ENCODE data around the gene IQGAP2. TPM values are rescaled to one million over a fixed set of nuclear protein-coding genes. Genes with fewer than 3 reads are reported as not detected.

The IQGAP2 gene
- total and polyA plus RNA-seq, 9 of the 15 experiments (the other 6 are each of a cell fraction or from before 2014, with no cell fraction given) = 8.7 to 23.2 (median 17.4) TPM

- DNase-seq (ENCODE audit: extremely low read depth in 1 of 4, low spot score in 3 of 4) = no peak
- 35% methylated on average over 5 of the region's 5 CpGs for WGBS (ENCODE audit: insufficient coverage, low coverage, missing lambda C conversion rate)
- H2AFZ ChIP-seq (ENCODE audit: low read depth, low read length) = no peak overlapping the region
- H3K4me2 ChIP-seq (ENCODE audit: insufficient read depth, low read length) = no peak overlapping the region
- no peak for FAIRE-seq
- CTCF ChIA-PET (ENCODE audit: low intra/inter-chr PET ratio) = no interaction called here
- peaks cover 15 to 25% of the 10 kb centered on the region in 2 experiments; a peak in 4 of 5 replicates for H3K4me1 ChIP-seq (replicated peaks in 1 of 2; ENCODE audit: control insufficient read depth in 2 of 2, insufficient read depth in 2 of 2, low read length in 2 of 2)
- no peak overlapping the region for H3K27ac ChIP-seq (ENCODE audit: extremely low read depth, low read depth, low read length)
- peaks cover 14% of the 10 kb centered on the region; the same call in 2 of the 3 replicates for H3K79me2 ChIP-seq (ENCODE audit: control insufficient read depth, insufficient read depth, low read length)
- ATAC-seq = no peak
- POLR2A ChIA-PET = interaction anchor here (0.6 to 1.7 kb wide), 2 partner anchors 9 to 11 kb away, joined by 3 read pairs; no protein-coding TSS in a partner anchor
- peaks cover 6% of the 10 kb centered on the region; the same call in 1 of the 2 replicates for H4K20me1 ChIP-seq (replicated peaks; ENCODE audit: control insufficient read depth, insufficient read depth, low read length)
- H3K9me1 ChIP-seq (ENCODE audit: control insufficient read depth, insufficient read depth, low read length) = no peaks in the 10 kb centered on the region
- H3K4me3 ChIP-seq = no peak overlapping the region
- TF ChIP-seq ZNF212 (CRISPR knock-in tag; IDR thresholded peaks at IDR 0.05) = no peak
- TF ChIP-seq ZC3H11A (IDR thresholded peaks at IDR 0.05; ENCODE audit: low read depth, low read length) = no peak
- TF ChIP-seq ZBTB7A (IDR thresholded peaks at IDR 0.05; ENCODE audit: borderline replicate concordance, control insufficient read depth, low read depth, low read length) = no peak
- no peak for TF ChIP-seq ZNF780A (CRISPR knock-in tag; IDR thresholded peaks at IDR 0.05)
- no peak for TF ChIP-seq NR4A1 (CRISPR knock-in tag; IDR thresholded peaks at IDR 0.05)
- TF ChIP-seq NR4A1 (tag; IDR thresholded peaks at IDR 0.05) = no peak
- TF ChIP-seq STAT5A (IDR thresholded peaks at IDR 0.05; ENCODE audit: borderline replicate concordance, low read length) = no peak
- TF ChIP-seq CHCHD3 (CRISPR knock-in tag; IDR thresholded peaks at IDR 0.05) = no peak
- TF ChIP-seq CAMTA2 (CRISPR knock-in tag; conservative IDR thresholded peaks at IDR 0.05) = no peak
- TF ChIP-seq ZNF197 (CRISPR knock-in tag; IDR thresholded peaks at IDR 0.05; ENCODE audit: low read depth) = no peak
- no peak for TF ChIP-seq TCF3 (CRISPR knock-in tag; IDR thresholded peaks at IDR 0.05)
- TF ChIP-seq SMARCA4 (IDR thresholded peaks at IDR 0.05) = no peak
- TF ChIP-seq SIRT6 (IDR thresholded peaks at IDR 0.05; ENCODE audit: low read depth, low read length) = no peak
- no peak for TF ChIP-seq EP300 (IDR thresholded peaks at IDR 0.05; ENCODE audit: low read length)
- no peak for TF ChIP-seq USF1 (CRISPR knock-in tag; IDR thresholded peaks at IDR 0.05)
- no peak for TF ChIP-seq FIP1L1 (IDR thresholded peaks at IDR 0.05; ENCODE audit: low read depth, low read length, poor library complexity, severe bottlenecking)
- no peak for TF ChIP-seq HES1 (IDR thresholded peaks at IDR 0.05; ENCODE audit: low read depth)
- TF ChIP-seq, protein P1, sequence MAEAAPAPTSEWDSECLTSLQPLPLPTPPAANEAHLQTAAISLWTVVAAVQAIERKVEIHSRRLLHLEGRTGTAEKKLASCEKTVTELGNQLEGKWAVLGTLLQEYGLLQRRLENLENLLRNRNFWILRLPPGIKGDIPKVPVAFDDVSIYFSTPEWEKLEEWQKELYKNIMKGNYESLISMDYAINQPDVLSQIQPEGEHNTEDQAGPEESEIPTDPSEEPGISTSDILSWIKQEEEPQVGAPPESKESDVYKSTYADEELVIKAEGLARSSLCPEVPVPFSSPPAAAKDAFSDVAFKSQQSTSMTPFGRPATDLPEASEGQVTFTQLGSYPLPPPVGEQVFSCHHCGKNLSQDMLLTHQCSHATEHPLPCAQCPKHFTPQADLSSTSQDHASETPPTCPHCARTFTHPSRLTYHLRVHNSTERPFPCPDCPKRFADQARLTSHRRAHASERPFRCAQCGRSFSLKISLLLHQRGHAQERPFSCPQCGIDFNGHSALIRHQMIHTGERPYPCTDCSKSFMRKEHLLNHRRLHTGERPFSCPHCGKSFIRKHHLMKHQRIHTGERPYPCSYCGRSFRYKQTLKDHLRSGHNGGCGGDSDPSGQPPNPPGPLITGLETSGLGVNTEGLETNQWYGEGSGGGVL (CRISPR knock-in tag; IDR thresholded peaks at IDR 0.05) = no peak
- no peak for TF ChIP-seq U2AF2 (optimal IDR thresholded peaks at IDR 0.05; ENCODE audit: low read depth, low read length)
- BruUV-seq (replicated peaks) = no TSS peak
- in situ Hi-C loops (cut with MboI) = no loop called here
- H3K27me3 ChIP-seq (ENCODE audit: control insufficient read depth in 2 of 2, insufficient read depth in 2 of 2, low read length in 2 of 2) = no peaks in the 10 kb centered on the region; a peak in 1 of 5 replicates
- no peaks in the 10 kb centered on the region for H3K36me3 ChIP-seq (ENCODE audit: control insufficient read depth, insufficient read depth, low read length)
- no peaks in the 10 kb centered on the region for H3K9me3 ChIP-seq (replicated peaks; ENCODE audit: control insufficient read depth, insufficient read depth, low read depth, low read length)
- intact Hi-C loops (cut with micrococcal nuclease) = loop anchor here (5.0 kb wide), 2 partner anchors 38 to 83 kb away; no protein-coding TSS in a partner anchor
- H3K9ac ChIP-seq (ENCODE audit: insufficient read depth in 1 of 2, low read depth in 2 of 2, low read length in 2 of 2) = no peak overlapping the region
Measured at GRCh38 chr5:76400466-76400865, 2.6 kb upstream of the IQGAP2 start.
